ENCODE results near the gene AK9. TPM values are rescaled to one million over a fixed set of nuclear protein-coding genes. Genes with fewer than 3 reads are reported as not detected.

AK9 gene
- total RNA-seq, 1 experiment from 2014 or later, result 2.3 TPM

- BruUV-seq (replicated peaks), result no TSS peak
- Histone ChIP-seq H3K9me3 (ENCODE audit: control insufficient read depth, insufficient read depth, low read depth, low read length) (no peaks in the 10 kb centered on the region), H3K4me3 (ENCODE audit: low read depth in 2 of 2, low read length in 2 of 2) (no peak overlapping the region), H3K36me3 (ENCODE audit: control insufficient read depth, insufficient read depth, low read length) (no peaks in the 10 kb centered on the region), H3K27ac (ENCODE audit: low read length) (no peak overlapping the region), H3K4me1 (ENCODE audit: control insufficient read depth, insufficient read depth, low read length) (no peaks in the 10 kb centered on the region), H3K27me3 (ENCODE audit: control insufficient read depth, insufficient read depth, low read length) (0 out of 2 replicates have a peak, but pooled peaks cover 2% of the 10 kb centered on the region)
- ChIA-PET POLR2A (no interaction called here), CTCF (interaction anchor here (0.6 kb wide), 1 partner anchor 131 kb away, joined by 3 read pairs; no protein-coding TSS in a partner anchor)
- intact Hi-C loops (cut with micrococcal nuclease; ENCODE audit: unreplicated experiment) (no loop called here), in situ Hi-C loops (cut with HindIII; ENCODE audit: low pct_unique_long_range_greater_than_20kb, low sequenced_read_pairs) (no loop called here)
- no peak for DNase-seq (ENCODE audit: low read depth, low spot score)
- TF ChIP-seq POLR2AphosphoS5 (IDR thresholded peaks at IDR 0.05; ENCODE audit: low read depth, low read length) (no peak), REST (IDR thresholded peaks at IDR 0.05; ENCODE audit: insufficient read depth in 1 of 2, low read depth in 2 of 2, low read length in 1 of 2) (no peak), SIN3A (IDR thresholded peaks at IDR 0.05; ENCODE audit: borderline replicate concordance, insufficient read depth, low read depth, low read length) (no peak), TCF7L2 (IDR thresholded peaks at IDR 0.05; ENCODE audit: low read depth, low read length) (no peak)
- TF ChIP-seq, protein P1, sequence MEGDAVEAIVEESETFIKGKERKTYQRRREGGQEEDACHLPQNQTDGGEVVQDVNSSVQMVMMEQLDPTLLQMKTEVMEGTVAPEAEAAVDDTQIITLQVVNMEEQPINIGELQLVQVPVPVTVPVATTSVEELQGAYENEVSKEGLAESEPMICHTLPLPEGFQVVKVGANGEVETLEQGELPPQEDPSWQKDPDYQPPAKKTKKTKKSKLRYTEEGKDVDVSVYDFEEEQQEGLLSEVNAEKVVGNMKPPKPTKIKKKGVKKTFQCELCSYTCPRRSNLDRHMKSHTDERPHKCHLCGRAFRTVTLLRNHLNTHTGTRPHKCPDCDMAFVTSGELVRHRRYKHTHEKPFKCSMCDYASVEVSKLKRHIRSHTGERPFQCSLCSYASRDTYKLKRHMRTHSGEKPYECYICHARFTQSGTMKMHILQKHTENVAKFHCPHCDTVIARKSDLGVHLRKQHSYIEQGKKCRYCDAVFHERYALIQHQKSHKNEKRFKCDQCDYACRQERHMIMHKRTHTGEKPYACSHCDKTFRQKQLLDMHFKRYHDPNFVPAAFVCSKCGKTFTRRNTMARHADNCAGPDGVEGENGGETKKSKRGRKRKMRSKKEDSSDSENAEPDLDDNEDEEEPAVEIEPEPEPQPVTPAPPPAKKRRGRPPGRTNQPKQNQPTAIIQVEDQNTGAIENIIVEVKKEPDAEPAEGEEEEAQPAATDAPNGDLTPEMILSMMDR (IDR thresholded peaks at IDR 0.05), result no peak
- ATAC-seq, result no peak
These were observed 19.3 kb downstream of the AK9 start for GRCh38 chr6:109671733-109672132.

DNA sequence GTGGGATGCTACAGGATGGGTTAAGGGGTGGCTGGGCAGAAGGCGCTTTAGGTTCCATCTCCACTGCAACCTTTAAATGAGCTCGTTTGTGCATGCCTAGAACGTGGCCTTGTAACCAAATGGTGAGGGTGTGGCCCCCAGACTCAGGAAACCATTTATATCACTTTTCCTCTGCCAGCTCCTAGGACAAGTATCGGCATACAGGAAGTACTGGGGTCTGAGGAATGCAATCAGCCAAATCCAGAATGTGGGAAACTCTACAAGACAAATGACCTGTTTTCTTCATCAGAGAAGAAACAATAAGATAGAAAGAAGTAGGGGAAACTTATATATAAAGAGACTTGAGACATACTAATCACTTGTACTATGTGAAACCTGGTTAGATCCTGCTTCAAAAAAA, 21.2 kb downstream of the AK9 start:
- ChIA-PET POLR2A (no interaction called here), CTCF (no interaction called here)
- in situ Hi-C loops (cut with HindIII; ENCODE audit: low pct_unique_long_range_greater_than_20kb, low sequenced_read_pairs) (no loop called here), intact Hi-C loops (cut with micrococcal nuclease; ENCODE audit: unreplicated experiment) (no loop called here)
- no peak overlapping the region for H3K27ac ChIP-seq (ENCODE audit: low read length)
- H3K9me3 ChIP-seq (ENCODE audit: control insufficient read depth, insufficient read depth, low read depth, low read length), result no peaks in the 10 kb centered on the region
- ATAC-seq (no peak), DNase-seq (ENCODE audit: low read depth, low spot score) (no peak)
- BruUV-seq (replicated peaks), result no TSS peak
- TF ChIP-seq, protein P1 (IDR thresholded peaks at IDR 0.05), result no peak
- no peak for TF ChIP-seq REST (IDR thresholded peaks at IDR 0.05; ENCODE audit: insufficient read depth in 1 of 2, low read depth in 2 of 2, low read length in 1 of 2)
- no peaks in the 10 kb centered on the region for H3K36me3 ChIP-seq (ENCODE audit: control insufficient read depth, insufficient read depth, low read length)
- H3K27me3 ChIP-seq (ENCODE audit: control insufficient read depth, insufficient read depth, low read length), result 0 out of 2 replicates have a peak, but pooled peaks cover 2% of the 10 kb centered on the region
- H3K4me1 ChIP-seq (ENCODE audit: control insufficient read depth, insufficient read depth, low read length), result no peaks in the 10 kb centered on the region
- H3K4me3 ChIP-seq (ENCODE audit: low read depth in 2 of 2, low read length in 2 of 2), result no peak overlapping the region
